SJCRH30 (cell line): ENCODE data around the gene FADS3. TPM values are rescaled to one million over a fixed set of nuclear protein-coding genes. Genes with fewer than 3 reads are reported as not detected.

Experiments used
- total RNA-seq: library from RNA; depleted of rRNA; stranded (reverse); fragments of >200 nt; shearing (Covaris generic); gene quantifications from 2 replicates; pipeline ENCODE4 v1.2.3, GENCODE V29; 2014; rRNA removed

Gene FADS3
- total RNA-seq, 1 experiment from 2014 or later: 40.5 TPM

Other genes with a start within 250 kb of the FADS3 start
- 2.1 and 2.5 TPM in 2 replicates for gene DAGLA, start 211.2 kb downstream of the FADS3 start, total RNA-seq
- 0.02 and 0.05 TPM in 2 replicates for gene MYRF, start 138.9 kb downstream of the FADS3 start, total RNA-seq
- gene TMEM258, start 98.9 kb downstream of the FADS3 start, total RNA-seq: 95.5 and 123 TPM in 2 replicates
- 87.3 and 92.0 TPM in 2 replicates for gene FEN1, start 98.6 kb downstream of the FADS3 start, total RNA-seq
- 94.6 and 105 TPM in 2 replicates for gene FADS1, start 74.5 kb downstream of the FADS3 start, total RNA-seq
- gene FADS2, start 63.2 kb downstream of the FADS3 start, total RNA-seq: 13.3 and 14.2 TPM in 2 replicates
- 0.53 and 0.77 TPM in 2 replicates for gene RAB3IL1, start 26.0 kb upstream of the FADS3 start, total RNA-seq
- 0.05 and 0.26 TPM in 2 replicates for gene BEST1, start 58.8 kb upstream of the FADS3 start, total RNA-seq
- gene FTH1, start 76.1 kb upstream of the FADS3 start, total RNA-seq: 349 and 357 TPM in 2 replicates
- gene INCENP, start 232.5 kb upstream of the FADS3 start, total RNA-seq: 111 and 118 TPM in 2 replicates